PFSK-1 (cell line): ENCODE results near the gene POLR3G.

Experiments
- FOXP2 ChIP-seq: optimal IDR thresholded peaks from 2 replicates; pipeline ENCODE3; 2011; ENCODE audit warnings: borderline replicate concordance, control low read depth, inconsistent platforms; ENCODE audit not compliant: insufficient read depth; ENCODE audit errors: extremely low read length, extremely low read depth
- POLR2AphosphoS5 ChIP-seq: IDR thresholded peaks from 2 replicates; pipeline ENCODE4 v1.6.1; 2012; ENCODE audit warnings: low read depth, mild to moderate bottlenecking, control low read depth, low read length, moderate library complexity
- SIN3A ChIP-seq: IDR thresholded peaks from 2 replicates; pipeline ENCODE4 v1.6.1; 2012; ENCODE audit warnings: mild to moderate bottlenecking, low read length, moderate library complexity, borderline replicate concordance; ENCODE audit not compliant: insufficient read depth
- TAF1 ChIP-seq: IDR thresholded peaks from 2 replicates; pipeline ENCODE4 v1.6.1; 2012; ENCODE audit warnings: low read length, control low read depth, borderline replicate concordance; ENCODE audit not compliant: insufficient read depth
- TF ChIP-seq, protein P1 (sequence below), 2 experiments: IDR thresholded peaks; 2 replicates each; pipeline versions ENCODE4 v1.6.1 to v1.8.0; 2011 to 2012; ENCODE audit warnings: low read depth in 2 of 2, low read length in 2 of 2, control low read depth in 1 of 2, inconsistent platforms in 1 of 2, mild to moderate bottlenecking in 1 of 2, moderate library complexity in 1 of 2; ENCODE audit not compliant: insufficient read depth in 1 of 2

POLR3G gene

GRCh38 chr5:90518661-90519060 is 44.0 kb downstream of the POLR3G start:
- TF ChIP-seq SIN3A (no peak), FOXP2 (no peak), TAF1 (no peak), POLR2AphosphoS5 (no peak)
- TF ChIP-seq, protein P1, sequence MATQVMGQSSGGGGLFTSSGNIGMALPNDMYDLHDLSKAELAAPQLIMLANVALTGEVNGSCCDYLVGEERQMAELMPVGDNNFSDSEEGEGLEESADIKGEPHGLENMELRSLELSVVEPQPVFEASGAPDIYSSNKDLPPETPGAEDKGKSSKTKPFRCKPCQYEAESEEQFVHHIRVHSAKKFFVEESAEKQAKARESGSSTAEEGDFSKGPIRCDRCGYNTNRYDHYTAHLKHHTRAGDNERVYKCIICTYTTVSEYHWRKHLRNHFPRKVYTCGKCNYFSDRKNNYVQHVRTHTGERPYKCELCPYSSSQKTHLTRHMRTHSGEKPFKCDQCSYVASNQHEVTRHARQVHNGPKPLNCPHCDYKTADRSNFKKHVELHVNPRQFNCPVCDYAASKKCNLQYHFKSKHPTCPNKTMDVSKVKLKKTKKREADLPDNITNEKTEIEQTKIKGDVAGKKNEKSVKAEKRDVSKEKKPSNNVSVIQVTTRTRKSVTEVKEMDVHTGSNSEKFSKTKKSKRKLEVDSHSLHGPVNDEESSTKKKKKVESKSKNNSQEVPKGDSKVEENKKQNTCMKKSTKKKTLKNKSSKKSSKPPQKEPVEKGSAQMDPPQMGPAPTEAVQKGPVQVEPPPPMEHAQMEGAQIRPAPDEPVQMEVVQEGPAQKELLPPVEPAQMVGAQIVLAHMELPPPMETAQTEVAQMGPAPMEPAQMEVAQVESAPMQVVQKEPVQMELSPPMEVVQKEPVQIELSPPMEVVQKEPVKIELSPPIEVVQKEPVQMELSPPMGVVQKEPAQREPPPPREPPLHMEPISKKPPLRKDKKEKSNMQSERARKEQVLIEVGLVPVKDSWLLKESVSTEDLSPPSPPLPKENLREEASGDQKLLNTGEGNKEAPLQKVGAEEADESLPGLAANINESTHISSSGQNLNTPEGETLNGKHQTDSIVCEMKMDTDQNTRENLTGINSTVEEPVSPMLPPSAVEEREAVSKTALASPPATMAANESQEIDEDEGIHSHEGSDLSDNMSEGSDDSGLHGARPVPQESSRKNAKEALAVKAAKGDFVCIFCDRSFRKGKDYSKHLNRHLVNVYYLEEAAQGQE (IDR thresholded peaks at IDR 0.05; ENCODE audit: insufficient read depth in 1 of 2, low read depth in 2 of 2, low read length in 2 of 2), result no peak

- TF ChIP-seq FOXP2 (no peak), TAF1 (no peak), SIN3A (no peak), POLR2AphosphoS5 (no peak)
- TF ChIP-seq, protein P1 (IDR thresholded peaks at IDR 0.05; ENCODE audit: insufficient read depth in 1 of 2, low read depth in 2 of 2, low read length in 2 of 2), result no peak
Measured at GRCh38 chr5:90519081-90519480, 44.4 kb downstream of the POLR3G start.

GRCh38 chr5:90528601-90529193 is 54.0 kb downstream of the POLR3G start:
- TF ChIP-seq FOXP2 (no peak), POLR2AphosphoS5 (no peak), TAF1 (no peak), SIN3A (no peak)
- TF ChIP-seq, protein P1 (IDR thresholded peaks at IDR 0.05; ENCODE audit: insufficient read depth in 1 of 2, low read depth in 2 of 2, low read length in 2 of 2), result no peak

- TF ChIP-seq, protein P1 (IDR thresholded peaks at IDR 0.05; ENCODE audit: insufficient read depth in 1 of 2, low read depth in 2 of 2, low read length in 2 of 2), result no peak
- TF ChIP-seq FOXP2 (peak; percentile 99), TAF1 (no peak; the same call in 1 of the 2 replicates), POLR2AphosphoS5 (peak; percentile 91), SIN3A (0 out of 2 replicates have a peak, but pooled peaks have one; percentile 57)
Measured at GRCh38 chr5:90529194-90529938, 54.7 kb downstream of the POLR3G start, which contains the start of gene LYSMD3. TSS of gene LYSMD3 (minus strand) at chr5:90529584. CDS start at chr5:90525289, 4,295 bp downstream.
